Measurements from ENCODE around the gene GBP6. TPM values are rescaled to one million over a fixed set of nuclear protein-coding genes. Genes with fewer than 3 reads are reported as not detected.

The GBP6 gene
- total and polyA plus RNA-seq, 7 donors: 0.03 to 0.10 (median 0.03) TPM; not detected in 3

DNA sequence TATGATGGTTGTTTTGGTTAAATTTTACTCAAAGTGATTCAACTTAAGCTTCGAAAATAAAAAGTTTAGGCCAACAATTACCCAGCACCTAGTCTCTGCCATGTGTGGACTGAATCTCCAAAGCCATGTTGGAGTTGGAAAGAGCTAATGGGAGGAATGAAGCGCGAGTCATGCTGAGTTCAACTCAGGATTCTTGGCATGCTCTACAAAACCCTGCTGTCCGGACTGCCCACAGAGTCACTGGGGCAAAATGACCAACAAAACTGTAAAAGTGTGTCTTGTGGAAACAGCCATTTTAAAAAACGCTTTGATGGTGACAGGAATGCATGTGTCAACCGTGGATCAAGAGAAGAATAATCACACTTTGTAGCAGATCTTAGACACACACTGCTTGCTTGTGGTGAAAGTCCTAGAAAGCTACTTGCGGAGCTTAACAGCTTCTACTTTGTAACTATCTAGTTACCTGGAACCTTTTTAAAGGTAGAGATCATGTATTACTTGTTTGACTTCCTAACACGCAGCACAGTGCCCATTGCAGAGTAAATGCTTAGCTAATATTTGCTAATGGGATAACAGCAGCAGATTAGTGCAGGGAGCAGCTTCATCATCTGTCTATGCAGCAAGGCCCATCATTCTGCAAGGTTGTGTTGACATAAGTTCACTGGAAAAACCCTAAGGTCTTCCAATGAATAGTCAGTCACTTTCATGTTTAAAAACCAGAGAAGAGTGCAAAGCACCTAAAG is 7.0 kb upstream of the GBP6 start:
- DNase-seq (no peak), ATAC-seq (no peak)
- intact Hi-C loops (cut with DNase I): no loop called here
- H3K27ac ChIP-seq: no peak overlapping the region
- no peaks in the 10 kb centered on the region for H3K4me1 ChIP-seq
- H3K36me3 ChIP-seq (ENCODE audit: insufficient read depth in 1 of 2, low read depth in 1 of 2): no peaks in the 10 kb centered on the region
- H3K27me3 ChIP-seq (ENCODE audit: insufficient read depth in 3 of 3, low read length in 2 of 3): no peaks in the 10 kb centered on the region
- no peak overlapping the region for H3K4me3 ChIP-seq
- no peaks in the 10 kb centered on the region for H3K9me3 ChIP-seq
- 36 to 61% (median 54%) methylated on average over 8 of the region's 8 CpGs for WGBS, 3 donors
- TF ChIP-seq, protein P1, sequence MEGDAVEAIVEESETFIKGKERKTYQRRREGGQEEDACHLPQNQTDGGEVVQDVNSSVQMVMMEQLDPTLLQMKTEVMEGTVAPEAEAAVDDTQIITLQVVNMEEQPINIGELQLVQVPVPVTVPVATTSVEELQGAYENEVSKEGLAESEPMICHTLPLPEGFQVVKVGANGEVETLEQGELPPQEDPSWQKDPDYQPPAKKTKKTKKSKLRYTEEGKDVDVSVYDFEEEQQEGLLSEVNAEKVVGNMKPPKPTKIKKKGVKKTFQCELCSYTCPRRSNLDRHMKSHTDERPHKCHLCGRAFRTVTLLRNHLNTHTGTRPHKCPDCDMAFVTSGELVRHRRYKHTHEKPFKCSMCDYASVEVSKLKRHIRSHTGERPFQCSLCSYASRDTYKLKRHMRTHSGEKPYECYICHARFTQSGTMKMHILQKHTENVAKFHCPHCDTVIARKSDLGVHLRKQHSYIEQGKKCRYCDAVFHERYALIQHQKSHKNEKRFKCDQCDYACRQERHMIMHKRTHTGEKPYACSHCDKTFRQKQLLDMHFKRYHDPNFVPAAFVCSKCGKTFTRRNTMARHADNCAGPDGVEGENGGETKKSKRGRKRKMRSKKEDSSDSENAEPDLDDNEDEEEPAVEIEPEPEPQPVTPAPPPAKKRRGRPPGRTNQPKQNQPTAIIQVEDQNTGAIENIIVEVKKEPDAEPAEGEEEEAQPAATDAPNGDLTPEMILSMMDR (IDR thresholded peaks at IDR 0.05): no peak

DNA sequence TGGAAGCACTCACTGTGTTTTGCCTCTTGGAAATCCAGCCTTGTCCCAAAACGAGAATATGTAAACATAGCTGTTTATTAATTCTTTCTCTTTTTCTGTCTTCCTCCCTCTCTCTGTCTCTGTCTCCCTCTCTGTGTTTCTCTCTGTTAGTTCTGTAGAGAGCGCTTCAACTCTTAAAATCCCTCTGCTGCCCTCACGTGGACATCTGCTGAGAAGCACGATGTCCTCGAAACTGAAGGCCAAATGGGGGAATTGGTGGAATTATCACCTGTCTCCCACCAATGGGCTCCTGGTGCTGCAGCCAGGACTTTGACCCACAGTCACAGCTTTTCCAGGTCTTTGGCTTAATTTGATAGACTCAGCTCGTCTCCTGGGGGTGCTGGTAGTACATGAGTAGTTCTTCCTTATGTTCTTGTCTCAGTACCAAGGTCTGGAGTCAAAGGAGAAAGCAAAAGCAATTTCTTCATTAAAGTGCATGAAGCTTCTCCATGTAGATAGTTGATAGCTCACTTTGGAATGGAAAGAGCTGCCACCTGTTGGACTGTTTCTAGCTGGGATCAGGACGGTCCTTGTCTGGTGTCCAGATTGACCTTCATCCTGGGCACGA is 5.5 kb upstream of the GBP6 start:
- peak; percentile 53 to 90 (median 78) for ATAC-seq
- intact Hi-C loops (cut with DNase I): loop anchor here (2.0 kb wide), 3 partner anchors 160 to 362 kb away; partner anchors contain the start of gene GBP4 (in 1 of the 2)
- TF ChIP-seq, protein P1 (IDR thresholded peaks at IDR 0.05): peak; percentile 82
- Histone ChIP-seq H3K4me1 (no peaks in the 10 kb centered on the region), H3K27me3 (ENCODE audit: insufficient read depth in 3 of 3, low read length in 2 of 3) (no peaks in the 10 kb centered on the region), H3K27ac (no peak overlapping the region), H3K9me3 (no peaks in the 10 kb centered on the region), H3K36me3 (ENCODE audit: insufficient read depth in 1 of 2, low read depth in 1 of 2) (no peaks in the 10 kb centered on the region), H3K4me3 (no peak overlapping the region)
- peak; percentile 66 to 77 for DNase-seq
- 12 to 18% (median 14%) methylated on average over 8 of the region's 8 CpGs for WGBS, 3 donors

DNA sequence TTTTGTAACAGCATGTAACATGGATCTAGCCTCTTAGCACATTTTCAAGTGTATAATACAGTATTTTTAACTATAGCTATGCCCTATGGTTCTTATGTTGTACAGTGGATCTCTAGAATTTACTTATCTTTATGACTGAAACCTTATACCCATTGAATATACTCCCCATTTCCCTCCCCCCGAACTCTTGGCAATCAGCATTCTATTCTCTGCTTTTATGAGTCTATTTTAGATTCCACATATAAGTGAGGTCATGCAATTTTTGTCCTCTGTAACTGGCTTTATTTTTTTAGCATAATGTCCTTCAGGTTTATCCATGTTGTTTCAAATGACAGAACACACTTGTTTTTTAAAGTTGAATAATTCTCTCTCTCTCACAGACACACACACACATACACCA is 3.1 kb upstream of the GBP6 start:
- 39 to 56% (median 44%) methylated on average over 1 of the region's 1 CpG for WGBS, 3 donors
- no peaks in the 10 kb centered on the region for H3K4me1 ChIP-seq
- no peaks in the 10 kb centered on the region for H3K27me3 ChIP-seq (ENCODE audit: insufficient read depth in 3 of 3, low read length in 2 of 3)
- no peak overlapping the region for H3K27ac ChIP-seq
- ATAC-seq (no peak), DNase-seq (no peak)
- no peaks in the 10 kb centered on the region for H3K9me3 ChIP-seq
- H3K36me3 ChIP-seq (ENCODE audit: insufficient read depth in 1 of 2, low read depth in 1 of 2): no peaks in the 10 kb centered on the region
- intact Hi-C loops (cut with DNase I): no loop called here
- H3K4me3 ChIP-seq: no peak overlapping the region
- TF ChIP-seq, protein P1 (IDR thresholded peaks at IDR 0.05): no peak

DNA sequence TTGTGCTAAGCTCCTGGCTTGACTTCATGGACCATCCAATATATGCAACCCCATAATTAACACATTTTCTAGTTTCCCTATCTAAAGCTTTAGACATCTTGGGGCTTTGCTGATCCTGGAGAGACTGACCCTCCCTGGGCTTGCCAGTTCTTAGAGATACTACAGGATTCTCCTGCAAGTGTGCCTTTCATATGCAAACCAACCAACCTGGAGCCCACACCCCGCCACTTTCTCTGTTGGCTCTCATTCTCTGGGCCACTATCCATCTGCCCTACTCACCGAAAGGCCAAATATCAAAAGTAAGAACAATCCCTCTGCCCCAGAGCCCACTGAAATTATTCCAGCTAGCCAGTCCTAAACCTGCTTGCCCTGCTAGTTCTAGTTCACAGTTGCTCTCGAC is 2.2 kb upstream of the GBP6 start:
- no peak for DNase-seq
- intact Hi-C loops (cut with DNase I): no loop called here
- Histone ChIP-seq H3K4me1 (no peaks in the 10 kb centered on the region), H3K27me3 (ENCODE audit: insufficient read depth in 3 of 3, low read length in 2 of 3) (no peaks in the 10 kb centered on the region), H3K9me3 (no peaks in the 10 kb centered on the region), H3K36me3 (ENCODE audit: insufficient read depth in 1 of 2, low read depth in 1 of 2) (no peaks in the 10 kb centered on the region), H3K4me3 (no peak overlapping the region), H3K27ac (no peak overlapping the region)
- TF ChIP-seq, protein P1 (IDR thresholded peaks at IDR 0.05): no peak
- 73 to 83% (median 79%) methylated on average over 3 of the region's 3 CpGs for WGBS, 3 donors
- ATAC-seq: no peak

Data from psoas muscle (tissue), 8 donors.